K562 (cell line): ENCODE measurements around the gene VPS45. TPM values are rescaled to one million over a fixed set of nuclear protein-coding genes. Genes with fewer than 3 reads are reported as not detected.

Source experiments
- ARID1B ChIP-seq: fragments of 450-650 bp; IDR thresholded peaks from 2 replicates; pipeline ENCODE4 v1.6.1; 2016; ENCODE audit warnings: antibody characterized with exemption, mild to moderate bottlenecking, inconsistent platforms
- LEF1 ChIP-seq: fragments of 450-650 bp; IDR thresholded peaks from 2 replicates; pipeline ENCODE4 v1.6.1; 2016; ENCODE audit warnings: mild to moderate bottlenecking
- NONO ChIP-seq, 2 experiments: fragments of 200-400 bp in 1 of 2; fragments of 450-650 bp in 1 of 2; formaldehyde crosslinking in 1 of 2; IDR thresholded peaks; 2 replicates each; pipeline ENCODE4 v1.6.1; 2017; ENCODE audit warnings: low read depth in 2 of 2, mild to moderate bottlenecking in 2 of 2, moderate library complexity in 2 of 2, low read length in 1 of 2
- NUFIP1 ChIP-seq: fragments of 450-650 bp; IDR thresholded peaks from 2 replicates; pipeline ENCODE4 v1.6.1; 2018; ENCODE audit not compliant: partially characterized antibody
- PURB ChIP-seq: sonication (generic); formaldehyde crosslinking; IDR thresholded peaks from 2 replicates; pipeline ENCODE4 v1.9.0; 2021; ENCODE audit warnings: low read depth, mild to moderate bottlenecking, missing genetic modification reagents
- TAL1 ChIP-seq: fragments of 450-650 bp; IDR thresholded peaks from 2 replicates; pipeline ENCODE4 v1.6.1; 2016; ENCODE audit warnings: mild to moderate bottlenecking
- XRCC5 ChIP-seq: fragments of 200-400 bp; formaldehyde crosslinking; IDR thresholded peaks from 2 replicates; pipeline ENCODE4 v1.6.1; 2017; ENCODE audit warnings: low read depth, mild to moderate bottlenecking, low read length
- ZNF668 ChIP-seq: fragments of 250-450 bp; sonication (Bioruptor Pico); IDR thresholded peaks from 2 replicates; pipeline ENCODE4 v1.8.0; 2022; ENCODE audit warnings: mild to moderate bottlenecking, inconsistent platforms
- polyA plus RNA-seq, 8 experiments: library from polyadenylated mRNA; depleted of rRNA in 4 of 8; stranded (reverse) in 5 of 8; unstranded in 3 of 8; fragments of >200 nt; fragmentation: Nextera tagmentation in 2 of 8; fragmentation: Illumina TruSeq in 1 of 8; extraction: Ambion mirVana in 2 of 8; extraction: Trizol in 1 of 8; gene quantifications; 2 replicates each; pipeline versions ENCODE4 v1.2.1 to v1.2.3, GENCODE V29; 2011 to 2014; ENCODE audit warnings: inconsistent platforms in 1 of 8, missing spikeins in 1 of 8
- total RNA-seq, 7 experiments: library from RNA; depleted of rRNA in 6 of 7; stranded (reverse); fragments of >200 nt in 6 of 7; fragmentation: Illumina TruSeq in 2 of 7; extraction: Trizol in 2 of 7; gene quantifications; 2 replicates each; pipeline versions ENCODE4 v1.2.1 to v1.2.3, GENCODE V29; 2011 to 2021; ENCODE audit warnings: low replicate concordance in 1 of 7
- TF ChIP-seq, protein P1 (sequence below): sonication (generic); formaldehyde crosslinking; IDR thresholded peaks from 2 replicates; pipeline ENCODE4 v1.8.0; 2023; ENCODE audit warnings: mild to moderate bottlenecking, missing genetic modification reagents
- TF ChIP-seq, protein P2 (sequence below): IDR thresholded peaks from 2 replicates; pipeline ENCODE4 v1.6.1; 2014; ENCODE audit warnings: antibody characterized with exemption
- TF ChIP-seq, protein P3 (sequence below): fragments of 450-650 bp; IDR thresholded peaks from 2 replicates; pipeline ENCODE4 v1.6.1; 2017; ENCODE audit warnings: mild to moderate bottlenecking, moderate library complexity
- TF ChIP-seq, protein P4 (sequence below): fragments of 450-650 bp; IDR thresholded peaks from 2 replicates; pipeline ENCODE4 v1.6.1; 2016; ENCODE audit warnings: antibody characterized with exemption
- TF ChIP-seq, protein P5 (sequence below): fragments of 250-450 bp; sonication (Bioruptor Pico); IDR thresholded peaks from 2 replicates; pipeline ENCODE4 v1.5.0; 2021; ENCODE audit warnings: mild to moderate bottlenecking, moderate library complexity
- TF ChIP-seq, protein P6 (sequence below), 2 experiments: IDR thresholded peaks; 2 replicates each; pipeline ENCODE4 v1.6.1; 2011; ENCODE audit warnings: borderline replicate concordance in 1 of 2, control low read depth in 1 of 2, low read depth in 1 of 2, low read length in 1 of 2, mild to moderate bottlenecking in 1 of 2, mixed read lengths in 1 of 2, moderate library complexity in 1 of 2; ENCODE audit not compliant: insufficient read depth in 1 of 2, insufficient read length in 1 of 2, poor library complexity in 1 of 2, severe bottlenecking in 1 of 2; ENCODE audit errors: extremely low read depth in 1 of 2

VPS45 gene
- total and polyA plus RNA-seq, 9 of the 15 experiments (the other 6 are each of a cell fraction or from before 2014, with no cell fraction given), result 17.9 to 48.2 (median 34.4) TPM

DNA sequence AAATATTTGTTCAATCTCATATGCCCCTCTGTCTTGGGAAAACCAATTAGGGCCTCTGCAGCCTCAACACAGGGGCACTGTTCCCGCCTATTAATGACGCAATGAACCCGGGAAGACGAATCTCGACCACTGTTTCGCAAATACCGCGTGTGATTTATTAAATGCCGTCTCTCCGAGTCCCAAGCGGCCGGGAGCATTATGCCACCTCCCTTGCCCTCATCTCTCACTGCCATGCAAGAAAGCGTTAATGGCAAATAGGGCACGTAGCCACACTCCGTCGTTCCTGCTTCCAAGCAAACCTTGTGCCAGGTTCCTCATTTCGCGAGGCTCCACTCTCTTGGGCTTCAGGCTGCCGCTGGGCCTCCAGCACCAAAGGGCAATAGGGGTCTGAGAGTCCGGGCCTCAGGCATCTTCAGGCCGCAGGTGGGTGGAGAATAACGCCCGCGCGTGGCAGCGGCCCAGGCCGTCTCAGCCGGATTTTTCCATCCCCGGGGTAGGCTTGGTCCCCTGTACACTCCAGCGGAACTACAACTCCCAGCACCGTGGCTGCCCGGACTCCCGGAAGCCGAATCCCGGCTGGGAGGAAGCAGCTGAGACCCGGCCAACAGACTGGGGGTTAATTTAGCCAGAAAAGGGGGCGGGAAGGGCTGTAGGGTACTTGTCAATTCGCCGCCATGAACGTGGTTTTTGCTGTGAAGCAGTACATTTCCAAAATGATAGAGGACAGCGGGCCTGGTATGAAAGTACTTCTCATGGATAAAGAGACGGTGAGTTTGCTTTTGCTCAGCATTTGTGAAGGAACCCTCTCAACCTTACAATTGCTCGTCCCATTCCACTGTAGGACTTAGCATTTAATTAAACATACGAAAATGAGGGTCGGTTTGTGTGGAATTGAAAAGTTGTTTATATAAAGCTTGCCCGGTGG is at the start of gene VPS45 (continued):
- TF ChIP-seq, protein P1, sequence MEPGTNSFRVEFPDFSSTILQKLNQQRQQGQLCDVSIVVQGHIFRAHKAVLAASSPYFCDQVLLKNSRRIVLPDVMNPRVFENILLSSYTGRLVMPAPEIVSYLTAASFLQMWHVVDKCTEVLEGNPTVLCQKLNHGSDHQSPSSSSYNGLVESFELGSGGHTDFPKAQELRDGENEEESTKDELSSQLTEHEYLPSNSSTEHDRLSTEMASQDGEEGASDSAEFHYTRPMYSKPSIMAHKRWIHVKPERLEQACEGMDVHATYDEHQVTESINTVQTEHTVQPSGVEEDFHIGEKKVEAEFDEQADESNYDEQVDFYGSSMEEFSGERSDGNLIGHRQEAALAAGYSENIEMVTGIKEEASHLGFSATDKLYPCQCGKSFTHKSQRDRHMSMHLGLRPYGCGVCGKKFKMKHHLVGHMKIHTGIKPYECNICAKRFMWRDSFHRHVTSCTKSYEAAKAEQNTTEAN (CRISPR knock-in tag), result 0 out of 2 replicates have a peak, but pooled peaks have one; percentile 41
- peak; percentile 17; the same call in 1 of the 2 replicates for TF ChIP-seq LEF1
- TF ChIP-seq, protein P2, sequence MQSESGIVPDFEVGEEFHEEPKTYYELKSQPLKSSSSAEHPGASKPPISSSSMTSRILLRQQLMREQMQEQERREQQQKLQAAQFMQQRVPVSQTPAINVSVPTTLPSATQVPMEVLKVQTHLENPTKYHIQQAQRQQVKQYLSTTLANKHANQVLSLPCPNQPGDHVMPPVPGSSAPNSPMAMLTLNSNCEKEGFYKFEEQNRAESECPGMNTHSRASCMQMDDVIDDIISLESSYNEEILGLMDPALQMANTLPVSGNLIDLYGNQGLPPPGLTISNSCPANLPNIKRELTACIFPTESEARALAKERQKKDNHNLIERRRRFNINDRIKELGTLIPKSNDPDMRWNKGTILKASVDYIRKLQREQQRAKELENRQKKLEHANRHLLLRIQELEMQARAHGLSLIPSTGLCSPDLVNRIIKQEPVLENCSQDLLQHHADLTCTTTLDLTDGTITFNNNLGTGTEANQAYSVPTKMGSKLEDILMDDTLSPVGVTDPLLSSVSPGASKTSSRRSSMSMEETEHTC, result no peak
- TF ChIP-seq ARID1B, result peak; percentile 35; the same call in 1 of the 2 replicates
- no peak for TF ChIP-seq ZNF668 (CRISPR knock-in tag)
- no peak for TF ChIP-seq PURB (CRISPR knock-in tag)
- TF ChIP-seq, protein P3, sequence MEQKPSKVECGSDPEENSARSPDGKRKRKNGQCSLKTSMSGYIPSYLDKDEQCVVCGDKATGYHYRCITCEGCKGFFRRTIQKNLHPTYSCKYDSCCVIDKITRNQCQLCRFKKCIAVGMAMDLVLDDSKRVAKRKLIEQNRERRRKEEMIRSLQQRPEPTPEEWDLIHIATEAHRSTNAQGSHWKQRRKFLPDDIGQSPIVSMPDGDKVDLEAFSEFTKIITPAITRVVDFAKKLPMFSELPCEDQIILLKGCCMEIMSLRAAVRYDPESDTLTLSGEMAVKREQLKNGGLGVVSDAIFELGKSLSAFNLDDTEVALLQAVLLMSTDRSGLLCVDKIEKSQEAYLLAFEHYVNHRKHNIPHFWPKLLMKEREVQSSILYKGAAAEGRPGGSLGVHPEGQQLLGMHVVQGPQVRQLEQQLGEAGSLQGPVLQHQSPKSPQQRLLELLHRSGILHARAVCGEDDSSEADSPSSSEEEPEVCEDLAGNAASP, result no peak
- TF ChIP-seq, protein P4, sequence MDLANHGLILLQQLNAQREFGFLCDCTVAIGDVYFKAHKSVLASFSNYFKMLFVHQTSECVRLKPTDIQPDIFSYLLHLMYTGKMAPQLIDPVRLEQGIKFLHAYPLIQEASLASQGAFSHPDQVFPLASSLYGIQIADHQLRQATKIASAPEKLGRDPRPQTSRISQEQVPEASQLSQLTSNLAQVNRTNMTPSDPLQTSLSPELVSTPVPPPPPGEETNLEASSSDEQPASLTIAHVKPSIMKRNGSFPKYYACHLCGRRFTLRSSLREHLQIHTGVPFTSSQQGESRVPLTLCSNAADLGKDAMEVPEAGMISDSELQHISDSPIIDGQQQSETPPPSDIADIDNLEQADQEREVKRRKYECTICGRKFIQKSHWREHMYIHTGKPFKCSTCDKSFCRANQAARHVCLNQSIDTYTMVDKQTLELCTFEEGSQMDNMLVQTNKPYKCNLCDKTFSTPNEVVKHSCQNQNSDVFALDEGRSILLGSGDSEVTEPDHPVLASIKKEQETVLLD, result peak; percentile 39; the same call in 1 of the 2 replicates
- no peak for TF ChIP-seq NUFIP1
- TF ChIP-seq, protein P5, sequence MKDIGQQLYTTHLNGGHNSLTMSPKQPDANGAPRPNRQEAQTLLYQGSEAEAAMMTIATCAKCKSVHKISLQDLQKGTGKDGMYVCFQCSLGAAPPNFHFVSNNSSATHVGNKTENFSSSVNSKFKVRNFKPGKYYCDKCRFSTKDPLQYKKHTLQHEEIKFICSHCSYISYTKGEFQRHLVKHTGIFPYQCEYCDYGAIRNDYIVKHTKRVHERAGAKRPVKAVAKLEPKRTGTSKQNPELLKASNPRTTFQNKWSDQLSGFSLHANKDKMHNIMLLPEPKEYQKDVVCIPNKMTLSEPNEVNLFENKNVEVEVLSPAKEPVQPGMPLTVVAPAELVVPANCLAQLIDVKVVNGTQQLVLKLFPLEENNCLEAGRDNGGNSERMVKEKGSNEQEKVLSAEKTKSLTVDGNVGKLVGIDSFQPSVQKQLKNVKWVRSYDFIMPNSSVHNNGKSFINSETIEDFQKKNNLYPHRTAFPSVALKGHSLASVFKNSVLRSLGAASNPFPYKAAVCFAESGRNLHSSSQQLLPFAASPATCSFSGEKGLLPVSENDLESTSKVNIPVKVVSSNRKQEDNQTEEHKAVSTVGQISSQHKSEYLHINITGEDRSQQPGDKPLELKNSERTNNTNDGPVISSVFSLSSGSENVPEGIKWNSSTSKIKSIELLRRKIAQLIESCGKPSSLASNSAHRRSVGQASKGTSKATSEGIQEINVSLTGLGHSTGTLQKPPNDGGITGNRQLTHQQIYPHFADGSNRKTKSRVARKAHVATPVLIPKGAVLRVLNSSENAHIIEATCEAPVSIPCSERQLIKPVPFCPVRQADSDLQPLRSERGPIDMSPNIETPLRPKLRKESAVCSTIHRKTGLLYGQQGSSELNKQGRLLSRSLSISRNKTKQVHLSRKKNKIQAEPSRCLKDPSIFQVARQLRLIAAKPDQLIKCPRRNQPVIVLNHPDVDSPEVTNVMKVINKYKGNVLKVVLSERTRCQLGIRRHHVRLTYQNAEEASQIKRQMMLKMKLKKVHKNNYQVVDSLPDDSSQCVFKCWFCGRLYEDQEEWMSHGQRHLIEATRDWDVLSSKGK (CRISPR knock-in tag), result no peak
- TF ChIP-seq XRCC5, result peak; percentile 71
- no peak for TF ChIP-seq TAL1
- TF ChIP-seq NONO (IDR thresholded peaks at IDR 0.05; ENCODE audit: low read depth in 2 of 2, low read length in 1 of 2), result peak in 1 of 2 experiments; percentile 91; a peak in 2 of 4 replicates
- TF ChIP-seq, protein P6, sequence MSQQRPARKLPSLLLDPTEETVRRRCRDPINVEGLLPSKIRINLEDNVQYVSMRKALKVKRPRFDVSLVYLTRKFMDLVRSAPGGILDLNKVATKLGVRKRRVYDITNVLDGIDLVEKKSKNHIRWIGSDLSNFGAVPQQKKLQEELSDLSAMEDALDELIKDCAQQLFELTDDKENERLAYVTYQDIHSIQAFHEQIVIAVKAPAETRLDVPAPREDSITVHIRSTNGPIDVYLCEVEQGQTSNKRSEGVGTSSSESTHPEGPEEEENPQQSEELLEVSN (IDR thresholded peaks at IDR 0.05; ENCODE audit: borderline replicate concordance in 1 of 2, extremely low read depth in 1 of 2, insufficient read depth in 1 of 2, insufficient read length in 1 of 2, low read depth in 1 of 2, low read length in 1 of 2, poor library complexity in 1 of 2, severe bottlenecking in 1 of 2), result peak; percentile 77 to 87
